ENCODE measurements around the gene BOLA1. TPM values are rescaled to one million over a fixed set of nuclear protein-coding genes. Genes with fewer than 3 reads are reported as not detected.
A peak's percentile ranks its signal among the peaks of the same experiment; 100 is the strongest.

Gene BOLA1
- total and polyA plus RNA-seq, 2 of the 13 experiments (the other 11 are each of a cell fraction or from before 2014, with no cell fraction given) = 3.2 to 4.2 TPM

DNA sequence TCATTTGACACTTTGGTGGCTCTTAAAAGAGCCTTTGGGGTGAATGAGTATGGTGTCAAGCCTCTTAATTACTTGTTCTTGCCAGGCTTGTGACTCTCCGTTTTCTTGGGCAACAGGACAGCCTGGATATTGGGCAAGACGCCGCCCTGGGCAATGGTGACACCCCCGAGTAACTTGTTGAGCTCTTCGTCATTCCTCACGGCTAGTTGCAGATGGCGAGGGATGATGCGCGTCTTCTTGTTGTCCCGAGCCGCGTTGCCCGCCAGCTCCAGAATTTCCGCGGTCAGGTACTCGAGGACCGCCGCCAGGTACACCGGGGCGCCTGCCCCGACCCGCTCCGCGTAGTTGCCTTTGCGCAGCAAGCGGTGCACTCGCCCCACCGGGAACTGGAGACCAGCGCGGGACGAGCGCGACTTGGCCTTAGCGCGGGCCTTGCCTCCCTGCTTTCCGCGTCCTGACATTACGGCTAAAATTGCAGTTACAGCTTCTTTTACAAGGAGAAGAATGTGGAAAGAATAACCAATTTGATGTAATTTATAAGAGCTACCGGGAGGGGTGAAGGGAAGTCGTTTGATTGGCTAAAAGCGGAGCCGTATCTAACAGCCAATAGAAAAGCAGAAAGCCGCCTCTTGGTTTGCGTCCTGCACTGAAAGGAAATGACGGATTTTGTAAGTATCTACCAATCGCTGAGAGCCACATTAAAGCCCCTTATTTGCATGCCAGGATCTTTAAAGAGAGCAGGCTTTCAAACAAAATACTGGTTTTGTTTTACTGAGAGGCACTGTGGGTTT lies 11.7 kb upstream of the BOLA1 start (continued):
- TF ChIP-seq, protein P1, sequence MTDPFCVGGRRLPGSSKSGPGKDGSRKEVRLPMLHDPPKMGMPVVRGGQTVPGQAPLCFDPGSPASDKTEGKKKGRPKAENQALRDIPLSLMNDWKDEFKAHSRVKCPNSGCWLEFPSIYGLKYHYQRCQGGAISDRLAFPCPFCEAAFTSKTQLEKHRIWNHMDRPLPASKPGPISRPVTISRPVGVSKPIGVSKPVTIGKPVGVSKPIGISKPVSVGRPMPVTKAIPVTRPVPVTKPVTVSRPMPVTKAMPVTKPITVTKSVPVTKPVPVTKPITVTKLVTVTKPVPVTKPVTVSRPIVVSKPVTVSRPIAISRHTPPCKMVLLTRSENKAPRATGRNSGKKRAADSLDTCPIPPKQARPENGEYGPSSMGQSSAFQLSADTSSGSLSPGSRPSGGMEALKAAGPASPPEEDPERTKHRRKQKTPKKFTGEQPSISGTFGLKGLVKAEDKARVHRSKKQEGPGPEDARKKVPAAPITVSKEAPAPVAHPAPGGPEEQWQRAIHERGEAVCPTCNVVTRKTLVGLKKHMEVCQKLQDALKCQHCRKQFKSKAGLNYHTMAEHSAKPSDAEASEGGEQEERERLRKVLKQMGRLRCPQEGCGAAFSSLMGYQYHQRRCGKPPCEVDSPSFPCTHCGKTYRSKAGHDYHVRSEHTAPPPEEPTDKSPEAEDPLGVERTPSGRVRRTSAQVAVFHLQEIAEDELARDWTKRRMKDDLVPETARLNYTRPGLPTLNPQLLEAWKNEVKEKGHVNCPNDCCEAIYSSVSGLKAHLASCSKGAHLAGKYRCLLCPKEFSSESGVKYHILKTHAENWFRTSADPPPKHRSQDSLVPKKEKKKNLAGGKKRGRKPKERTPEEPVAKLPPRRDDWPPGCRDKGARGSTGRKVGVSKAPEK (CRISPR knock-in tag; IDR thresholded peaks at IDR 0.05; ENCODE audit: borderline replicate concordance) = 0 out of 2 replicates have a peak, but pooled peaks have one; percentile 16
- no peak for TF ChIP-seq ZNF644 (CRISPR knock-in tag; IDR thresholded peaks at IDR 0.05; ENCODE audit: low read depth)
- TF ChIP-seq CENPT (CRISPR knock-in tag; IDR thresholded peaks at IDR 0.05; ENCODE audit: low read depth) = peak; percentile 23; the same call in 1 of the 2 replicates
- no peak for TF ChIP-seq KLF13 (CRISPR knock-in tag; IDR thresholded peaks at IDR 0.05)
- TF ChIP-seq, protein P2, sequence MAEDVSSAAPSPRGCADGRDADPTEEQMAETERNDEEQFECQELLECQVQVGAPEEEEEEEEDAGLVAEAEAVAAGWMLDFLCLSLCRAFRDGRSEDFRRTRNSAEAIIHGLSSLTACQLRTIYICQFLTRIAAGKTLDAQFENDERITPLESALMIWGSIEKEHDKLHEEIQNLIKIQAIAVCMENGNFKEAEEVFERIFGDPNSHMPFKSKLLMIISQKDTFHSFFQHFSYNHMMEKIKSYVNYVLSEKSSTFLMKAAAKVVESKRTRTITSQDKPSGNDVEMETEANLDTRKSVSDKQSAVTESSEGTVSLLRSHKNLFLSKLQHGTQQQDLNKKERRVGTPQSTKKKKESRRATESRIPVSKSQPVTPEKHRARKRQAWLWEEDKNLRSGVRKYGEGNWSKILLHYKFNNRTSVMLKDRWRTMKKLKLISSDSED (CRISPR knock-in tag; IDR thresholded peaks at IDR 0.05) = no peak
- no peak for TF ChIP-seq ZNF546 (CRISPR knock-in tag; conservative IDR thresholded peaks at IDR 0.05)
- no peak for TF ChIP-seq CHD4 (IDR thresholded peaks at IDR 0.05; ENCODE audit: borderline replicate concordance, low read length)
- TF ChIP-seq, protein P3, sequence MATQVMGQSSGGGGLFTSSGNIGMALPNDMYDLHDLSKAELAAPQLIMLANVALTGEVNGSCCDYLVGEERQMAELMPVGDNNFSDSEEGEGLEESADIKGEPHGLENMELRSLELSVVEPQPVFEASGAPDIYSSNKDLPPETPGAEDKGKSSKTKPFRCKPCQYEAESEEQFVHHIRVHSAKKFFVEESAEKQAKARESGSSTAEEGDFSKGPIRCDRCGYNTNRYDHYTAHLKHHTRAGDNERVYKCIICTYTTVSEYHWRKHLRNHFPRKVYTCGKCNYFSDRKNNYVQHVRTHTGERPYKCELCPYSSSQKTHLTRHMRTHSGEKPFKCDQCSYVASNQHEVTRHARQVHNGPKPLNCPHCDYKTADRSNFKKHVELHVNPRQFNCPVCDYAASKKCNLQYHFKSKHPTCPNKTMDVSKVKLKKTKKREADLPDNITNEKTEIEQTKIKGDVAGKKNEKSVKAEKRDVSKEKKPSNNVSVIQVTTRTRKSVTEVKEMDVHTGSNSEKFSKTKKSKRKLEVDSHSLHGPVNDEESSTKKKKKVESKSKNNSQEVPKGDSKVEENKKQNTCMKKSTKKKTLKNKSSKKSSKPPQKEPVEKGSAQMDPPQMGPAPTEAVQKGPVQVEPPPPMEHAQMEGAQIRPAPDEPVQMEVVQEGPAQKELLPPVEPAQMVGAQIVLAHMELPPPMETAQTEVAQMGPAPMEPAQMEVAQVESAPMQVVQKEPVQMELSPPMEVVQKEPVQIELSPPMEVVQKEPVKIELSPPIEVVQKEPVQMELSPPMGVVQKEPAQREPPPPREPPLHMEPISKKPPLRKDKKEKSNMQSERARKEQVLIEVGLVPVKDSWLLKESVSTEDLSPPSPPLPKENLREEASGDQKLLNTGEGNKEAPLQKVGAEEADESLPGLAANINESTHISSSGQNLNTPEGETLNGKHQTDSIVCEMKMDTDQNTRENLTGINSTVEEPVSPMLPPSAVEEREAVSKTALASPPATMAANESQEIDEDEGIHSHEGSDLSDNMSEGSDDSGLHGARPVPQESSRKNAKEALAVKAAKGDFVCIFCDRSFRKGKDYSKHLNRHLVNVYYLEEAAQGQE (IDR thresholded peaks at IDR 0.05; ENCODE audit: borderline replicate concordance in 1 of 2, low read depth in 1 of 2, low read length in 2 of 2) = 0 out of 4 replicates have a peak, but pooled peaks of 1 of the 2 experiments have one; percentile 10
- no peak for TF ChIP-seq KDM6A (CRISPR knock-in tag; IDR thresholded peaks at IDR 0.05; ENCODE audit: low read depth)
- TF ChIP-seq, protein P4, sequence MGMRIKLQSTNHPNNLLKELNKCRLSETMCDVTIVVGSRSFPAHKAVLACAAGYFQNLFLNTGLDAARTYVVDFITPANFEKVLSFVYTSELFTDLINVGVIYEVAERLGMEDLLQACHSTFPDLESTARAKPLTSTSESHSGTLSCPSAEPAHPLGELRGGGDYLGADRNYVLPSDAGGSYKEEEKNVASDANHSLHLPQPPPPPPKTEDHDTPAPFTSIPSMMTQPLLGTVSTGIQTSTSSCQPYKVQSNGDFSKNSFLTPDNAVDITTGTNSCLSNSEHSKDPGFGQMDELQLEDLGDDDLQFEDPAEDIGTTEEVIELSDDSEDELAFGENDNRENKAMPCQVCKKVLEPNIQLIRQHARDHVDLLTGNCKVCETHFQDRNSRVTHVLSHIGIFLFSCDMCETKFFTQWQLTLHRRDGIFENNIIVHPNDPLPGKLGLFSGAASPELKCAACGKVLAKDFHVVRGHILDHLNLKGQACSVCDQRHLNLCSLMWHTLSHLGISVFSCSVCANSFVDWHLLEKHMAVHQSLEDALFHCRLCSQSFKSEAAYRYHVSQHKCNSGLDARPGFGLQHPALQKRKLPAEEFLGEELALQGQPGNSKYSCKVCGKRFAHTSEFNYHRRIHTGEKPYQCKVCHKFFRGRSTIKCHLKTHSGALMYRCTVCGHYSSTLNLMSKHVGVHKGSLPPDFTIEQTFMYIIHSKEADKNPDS (CRISPR knock-in tag; IDR thresholded peaks at IDR 0.05) = no peak
- TF ChIP-seq CEBPB (IDR thresholded peaks at IDR 0.05; ENCODE audit: borderline replicate concordance, low read depth, low read length) = peak; percentile 75
- no peak; the same call in 1 of the 2 replicates for TF ChIP-seq WIZ (CRISPR knock-in tag; IDR thresholded peaks at IDR 0.05)
- TF ChIP-seq ZNF766 (CRISPR knock-in tag; IDR thresholded peaks at IDR 0.05; ENCODE audit: borderline replicate concordance) = no peak
- TF ChIP-seq, protein P5, sequence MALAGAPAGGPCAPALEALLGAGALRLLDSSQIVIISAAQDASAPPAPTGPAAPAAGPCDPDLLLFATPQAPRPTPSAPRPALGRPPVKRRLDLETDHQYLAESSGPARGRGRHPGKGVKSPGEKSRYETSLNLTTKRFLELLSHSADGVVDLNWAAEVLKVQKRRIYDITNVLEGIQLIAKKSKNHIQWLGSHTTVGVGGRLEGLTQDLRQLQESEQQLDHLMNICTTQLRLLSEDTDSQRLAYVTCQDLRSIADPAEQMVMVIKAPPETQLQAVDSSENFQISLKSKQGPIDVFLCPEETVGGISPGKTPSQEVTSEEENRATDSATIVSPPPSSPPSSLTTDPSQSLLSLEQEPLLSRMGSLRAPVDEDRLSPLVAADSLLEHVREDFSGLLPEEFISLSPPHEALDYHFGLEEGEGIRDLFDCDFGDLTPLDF (CRISPR knock-in tag; IDR thresholded peaks at IDR 0.05) = peak; percentile 16
- TF ChIP-seq ZEB1 (IDR thresholded peaks at IDR 0.05; ENCODE audit: insufficient replicate concordance, low read depth) = peak; percentile 39
- TF ChIP-seq ZNF33B (CRISPR knock-in tag; IDR thresholded peaks at IDR 0.05) = peak; percentile 87; the same call in 1 of the 2 replicates
- TF ChIP-seq ZNF839 (CRISPR knock-in tag; IDR thresholded peaks at IDR 0.05; ENCODE audit: borderline replicate concordance) = no peak

Measured in HepG2 (cell line).